ENCODE measurements around the gene METTL9.

METTL9 gene

DNA sequence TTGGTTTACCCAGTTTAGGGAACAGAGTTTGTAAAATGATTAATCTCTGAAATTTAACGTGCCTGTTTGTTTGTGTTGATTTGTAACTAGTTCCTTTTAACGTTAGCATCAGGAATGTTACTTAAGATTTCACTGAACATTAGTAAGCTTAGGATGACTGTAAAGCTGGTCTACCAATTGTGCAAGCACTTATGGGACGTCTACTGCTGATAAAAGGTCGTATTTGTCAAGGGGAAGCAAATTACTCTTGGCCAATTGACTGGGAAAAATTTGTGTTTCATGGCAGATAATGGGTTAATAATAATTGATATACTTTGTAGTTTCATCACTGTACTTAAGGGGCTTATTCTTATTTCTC lies 11.8 kb downstream of the METTL9 start:
- TF ChIP-seq, protein P1, sequence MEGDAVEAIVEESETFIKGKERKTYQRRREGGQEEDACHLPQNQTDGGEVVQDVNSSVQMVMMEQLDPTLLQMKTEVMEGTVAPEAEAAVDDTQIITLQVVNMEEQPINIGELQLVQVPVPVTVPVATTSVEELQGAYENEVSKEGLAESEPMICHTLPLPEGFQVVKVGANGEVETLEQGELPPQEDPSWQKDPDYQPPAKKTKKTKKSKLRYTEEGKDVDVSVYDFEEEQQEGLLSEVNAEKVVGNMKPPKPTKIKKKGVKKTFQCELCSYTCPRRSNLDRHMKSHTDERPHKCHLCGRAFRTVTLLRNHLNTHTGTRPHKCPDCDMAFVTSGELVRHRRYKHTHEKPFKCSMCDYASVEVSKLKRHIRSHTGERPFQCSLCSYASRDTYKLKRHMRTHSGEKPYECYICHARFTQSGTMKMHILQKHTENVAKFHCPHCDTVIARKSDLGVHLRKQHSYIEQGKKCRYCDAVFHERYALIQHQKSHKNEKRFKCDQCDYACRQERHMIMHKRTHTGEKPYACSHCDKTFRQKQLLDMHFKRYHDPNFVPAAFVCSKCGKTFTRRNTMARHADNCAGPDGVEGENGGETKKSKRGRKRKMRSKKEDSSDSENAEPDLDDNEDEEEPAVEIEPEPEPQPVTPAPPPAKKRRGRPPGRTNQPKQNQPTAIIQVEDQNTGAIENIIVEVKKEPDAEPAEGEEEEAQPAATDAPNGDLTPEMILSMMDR (IDR thresholded peaks at IDR 0.05; ENCODE audit: insufficient read depth, low read depth, low read length, missing control alignments) = no peak
- no peak overlapping the region for H3K4me3 ChIP-seq (ENCODE audit: low read depth, low read length)
- no peak for DNase-seq (ENCODE audit: low read depth)

DNA sequence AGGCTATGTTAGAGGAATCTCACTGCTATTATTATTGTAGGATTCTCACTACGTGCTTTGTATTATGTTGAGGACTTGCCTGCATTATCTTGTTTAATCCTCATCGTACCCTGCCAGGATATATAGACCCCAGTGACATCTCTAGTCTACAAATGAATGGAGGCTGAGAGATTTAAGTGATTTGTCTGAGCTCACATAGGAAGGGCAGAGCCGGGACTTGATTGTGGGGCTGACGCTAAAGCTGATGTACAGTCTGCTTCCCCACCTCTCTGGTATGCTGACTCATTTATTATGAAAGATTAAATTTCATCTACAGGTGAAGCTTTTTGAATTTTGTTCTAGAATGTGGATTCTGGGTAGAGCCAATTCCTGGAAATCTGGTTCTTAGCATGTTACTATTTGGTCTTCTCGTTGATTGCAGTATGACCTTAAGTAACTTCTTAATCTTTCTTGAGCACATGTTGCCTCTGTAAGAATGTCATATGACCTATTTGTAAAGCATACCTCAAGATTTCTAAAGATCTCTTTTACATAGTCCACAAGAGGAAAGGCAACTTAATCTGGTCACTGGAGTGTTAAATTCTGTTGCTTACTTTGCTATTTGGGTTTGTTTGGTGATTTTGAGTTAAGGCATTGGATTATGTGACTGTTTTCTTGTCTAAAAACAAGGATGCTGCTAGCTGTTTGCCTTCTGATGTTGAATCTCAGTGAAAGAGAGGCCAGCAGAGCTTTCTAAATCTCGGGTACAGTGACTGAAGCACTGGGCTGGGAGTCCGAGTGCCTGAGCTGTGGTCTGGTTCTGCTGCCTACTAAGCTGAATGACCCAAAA lies 12.4 kb downstream of the METTL9 start:
- no peak for DNase-seq (ENCODE audit: low read depth)
- TF ChIP-seq, protein P1 (IDR thresholded peaks at IDR 0.05; ENCODE audit: insufficient read depth, low read depth, low read length, missing control alignments) = no peak
- no peak overlapping the region for H3K4me3 ChIP-seq (ENCODE audit: low read depth, low read length)

DNA sequence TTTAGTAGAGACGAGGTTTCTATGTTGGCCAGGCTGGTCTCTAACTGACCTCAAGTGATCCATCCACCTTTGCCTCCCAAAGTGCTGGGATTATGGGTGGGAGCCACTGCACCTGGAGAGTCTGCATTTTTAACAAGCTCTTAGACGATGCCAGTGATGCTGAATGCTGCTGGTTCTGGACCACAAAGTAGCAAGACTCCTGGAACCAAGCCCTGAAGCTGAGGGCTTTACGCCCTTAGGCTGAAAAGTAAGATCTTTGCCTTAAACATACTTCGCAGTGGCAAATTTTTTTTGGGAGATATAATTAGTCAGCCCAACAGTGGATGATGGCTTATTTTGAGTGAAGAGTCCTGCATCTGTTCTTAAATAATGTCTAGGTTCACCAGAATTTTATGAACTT lies 14.0 kb downstream of the METTL9 start:
- H3K4me3 ChIP-seq (ENCODE audit: low read depth, low read length) = no peak overlapping the region
- DNase-seq (ENCODE audit: low read depth) = no peak
- TF ChIP-seq, protein P1 (IDR thresholded peaks at IDR 0.05; ENCODE audit: insufficient read depth, low read depth, low read length, missing control alignments) = no peak

DNA sequence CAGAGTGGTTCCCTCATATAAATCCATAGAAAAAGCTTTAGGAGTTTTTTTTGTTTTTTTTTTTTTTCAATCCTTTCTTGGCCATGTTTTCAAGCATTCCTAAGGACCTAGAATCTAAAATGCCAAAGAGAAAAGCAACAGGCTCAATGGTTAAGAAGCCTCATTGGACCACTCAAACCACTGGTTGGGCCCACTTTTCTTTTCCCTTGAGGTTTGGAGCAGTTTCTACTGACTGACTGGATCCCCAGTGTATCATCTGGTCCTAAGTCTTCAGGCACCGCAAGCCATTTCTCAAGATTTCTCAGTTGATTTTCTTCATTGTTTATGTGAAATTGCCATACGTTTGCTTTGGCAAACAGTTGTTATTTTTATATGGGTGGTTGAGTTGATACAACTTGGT lies 14.4 kb downstream of the METTL9 start:
- H3K4me3 ChIP-seq (ENCODE audit: low read depth, low read length) = no peak overlapping the region
- DNase-seq (ENCODE audit: low read depth) = no peak
- TF ChIP-seq, protein P1 (IDR thresholded peaks at IDR 0.05; ENCODE audit: insufficient read depth, low read depth, low read length, missing control alignments) = no peak

DNA sequence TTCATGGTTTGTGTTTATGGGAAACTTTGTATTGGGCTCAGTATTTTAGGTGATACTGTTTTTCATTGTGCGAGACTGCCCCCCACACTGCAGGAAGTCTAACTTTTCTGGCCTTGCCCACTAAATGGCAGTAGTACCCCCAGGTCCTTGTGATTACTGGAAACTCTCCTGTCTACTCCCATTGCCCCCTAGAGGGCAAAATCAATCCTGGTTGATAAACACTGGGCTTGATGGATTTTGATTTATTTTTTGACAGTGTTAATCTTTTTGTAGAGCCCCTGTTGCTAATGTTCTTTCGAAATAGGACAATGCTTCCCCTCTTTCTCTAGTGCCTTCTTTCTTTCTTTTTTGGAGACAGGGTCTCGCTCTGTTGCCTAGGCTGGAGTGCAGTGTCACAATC lies 15.5 kb downstream of the METTL9 start:
- H3K4me3 ChIP-seq (ENCODE audit: low read depth, low read length) = no peak overlapping the region
- DNase-seq (ENCODE audit: low read depth) = no peak
- TF ChIP-seq, protein P1 (IDR thresholded peaks at IDR 0.05; ENCODE audit: insufficient read depth, low read depth, low read length, missing control alignments) = no peak

DNA sequence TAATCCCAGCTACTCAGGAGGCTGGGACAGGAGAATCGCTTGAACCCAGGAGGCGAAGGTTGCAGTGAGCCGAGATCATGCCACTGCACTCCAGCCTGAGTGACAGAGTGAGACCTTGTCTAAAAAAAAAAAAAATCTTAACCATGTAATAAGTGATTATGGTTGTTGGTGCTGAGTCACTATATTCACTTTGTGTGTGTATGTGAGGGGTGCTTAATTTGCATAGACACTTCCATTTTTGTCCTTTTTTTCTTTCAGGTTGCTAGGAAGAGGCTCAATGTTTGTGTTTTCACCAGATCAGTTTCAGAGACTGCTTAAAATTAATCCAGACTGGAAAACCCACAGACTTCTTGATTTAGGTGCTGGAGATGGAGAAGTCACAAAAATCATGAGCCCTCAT lies 18.2 kb downstream of the METTL9 start:
- DNase-seq (ENCODE audit: low read depth) = peak; percentile 26
- H3K4me3 ChIP-seq (ENCODE audit: low read depth, low read length) = no peak overlapping the region
- TF ChIP-seq, protein P1 (IDR thresholded peaks at IDR 0.05; ENCODE audit: insufficient read depth, low read depth, low read length, missing control alignments) = no peak

DNA sequence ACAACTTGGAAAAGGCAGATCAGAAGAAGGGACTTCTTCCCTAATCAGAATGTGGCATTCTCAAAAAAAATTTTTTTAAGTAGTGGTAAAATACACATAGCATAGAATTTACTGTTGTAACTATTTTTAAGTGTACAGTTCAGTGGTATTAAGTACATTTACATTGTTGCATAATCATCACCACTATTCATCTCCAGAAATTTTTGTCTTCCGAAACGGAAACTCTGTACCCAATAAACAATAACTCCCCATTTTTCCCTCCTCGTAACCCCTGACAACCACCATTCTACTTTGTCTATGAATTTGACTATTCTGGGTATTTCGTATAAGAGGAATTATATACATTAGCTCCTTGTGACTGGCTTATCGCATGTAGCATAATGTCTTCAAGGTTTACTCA lies 18.9 kb downstream of the METTL9 start:
- H3K4me3 ChIP-seq (ENCODE audit: low read depth, low read length) = no peak overlapping the region
- no peak for DNase-seq (ENCODE audit: low read depth)
- TF ChIP-seq, protein P1 (IDR thresholded peaks at IDR 0.05; ENCODE audit: insufficient read depth, low read depth, low read length, missing control alignments) = no peak
